SK-N-SH treated with all-trans-retinoic acid at 6 μM for 48 hours (cell line): Measurements from ENCODE around the gene CCDC177.

Source experiments
- ATAC-seq: fragments of 200-7000 bp; cut with Tn5 transposase; 3 replicates; pipeline ENCODE4 v1.9.1; 2020; ENCODE audit warnings: mild to moderate bottlenecking, moderate library complexity
- BACH2 ChIP-seq: fragments of 250-450 bp; sonication (Bioruptor Pico); IDR thresholded peaks from 2 replicates; pipeline ENCODE4 v1.9.0; 2021; ENCODE audit warnings: mild to moderate bottlenecking, borderline replicate concordance
- CREB5 ChIP-seq: fragments of 250-450 bp; sonication (Bioruptor Pico); IDR thresholded peaks from 2 replicates; pipeline ENCODE4 v1.5.1; 2020; ENCODE audit warnings: low read depth, mild to moderate bottlenecking, moderate library complexity
- CSDC2 ChIP-seq: fragments of 250-450 bp; sonication (Bioruptor Pico); IDR thresholded peaks from 2 replicates; pipeline ENCODE4 v1.5.0; 2020; ENCODE audit warnings: mild to moderate bottlenecking, moderate library complexity
- CSRNP3 ChIP-seq: fragments of 250-450 bp; sonication (Bioruptor Pico); IDR thresholded peaks from 2 replicates; pipeline ENCODE4 v1.5.1; 2021; ENCODE audit warnings: mild to moderate bottlenecking, moderate library complexity
- ESRRG ChIP-seq: fragments of 250-450 bp; sonication (Bioruptor Pico); IDR thresholded peaks from 2 replicates; pipeline ENCODE4 v1.6.1; 2021; ENCODE audit warnings: mild to moderate bottlenecking
- ISL1 ChIP-seq: fragments of 250-450 bp; sonication (Bioruptor Pico); IDR thresholded peaks from 2 replicates; pipeline ENCODE4 v2.1.2; 2022; ENCODE audit warnings: mild to moderate bottlenecking, moderate library complexity
- RARB ChIP-seq: fragments of 250-450 bp; sonication (Bioruptor Pico); IDR thresholded peaks from 2 replicates; pipeline ENCODE4 v1.8.0; 2021; ENCODE audit warnings: mild to moderate bottlenecking, moderate library complexity
- SNAI2 ChIP-seq: fragments of 250-450 bp; sonication (Bioruptor Pico); IDR thresholded peaks from 2 replicates; pipeline ENCODE4 v1.5.0; 2020; ENCODE audit warnings: mild to moderate bottlenecking, moderate library complexity
- TCF4 ChIP-seq: fragments of 250-450 bp; sonication (Bioruptor Pico); IDR thresholded peaks from 2 replicates; pipeline ENCODE4 v1.8.0; 2021; ENCODE audit warnings: mild to moderate bottlenecking, moderate library complexity, borderline replicate concordance
- TOX ChIP-seq: fragments of 250-450 bp; sonication (Bioruptor Pico); IDR thresholded peaks from 2 replicates; pipeline ENCODE4 v1.8.0; 2021; ENCODE audit warnings: mild to moderate bottlenecking, moderate library complexity, borderline replicate concordance
- ZC3H10 ChIP-seq: fragments of 250-450 bp; sonication (Bioruptor Pico); IDR thresholded peaks from 2 replicates; pipeline ENCODE4 v1.5.1; 2021; ENCODE audit warnings: mild to moderate bottlenecking, moderate library complexity
- ZFP3 ChIP-seq: fragments of 250-450 bp; sonication (Bioruptor Pico); IDR thresholded peaks from 2 replicates; pipeline ENCODE4 v1.5.0; 2020; ENCODE audit warnings: mild to moderate bottlenecking, moderate library complexity
- ZFP30 ChIP-seq: fragments of 450-650 bp; formaldehyde crosslinking; IDR thresholded peaks from 2 replicates; pipeline ENCODE4 v1.5.0; 2022; ENCODE audit warnings: mild to moderate bottlenecking, moderate library complexity
- ZNF565 ChIP-seq: fragments of 450-650 bp; formaldehyde crosslinking; conservative IDR thresholded peaks from 2 replicates; pipeline ENCODE4 v1.5.0; 2020; ENCODE audit warnings: low read depth, mild to moderate bottlenecking, moderate library complexity
- ZNF70 ChIP-seq: fragments of 450-650 bp; formaldehyde crosslinking; IDR thresholded peaks from 2 replicates; pipeline ENCODE4 v1.5.0; 2020; ENCODE audit warnings: mild to moderate bottlenecking, moderate library complexity
- ZNF8 ChIP-seq: fragments of 450-650 bp; formaldehyde crosslinking; IDR thresholded peaks from 2 replicates; pipeline ENCODE4 v1.5.0; 2020; ENCODE audit warnings: mild to moderate bottlenecking, moderate library complexity
- TF ChIP-seq, protein P1 (sequence below): fragments of 250-450 bp; sonication (Bioruptor Pico); IDR thresholded peaks from 2 replicates; pipeline ENCODE4 v1.5.0; 2020; ENCODE audit warnings: mild to moderate bottlenecking, moderate library complexity
- TF ChIP-seq, protein P2 (sequence below): fragments of 250-450 bp; sonication (Bioruptor Pico); IDR thresholded peaks from 2 replicates; pipeline ENCODE4 v1.8.0; 2021; ENCODE audit warnings: low read depth, mild to moderate bottlenecking, moderate library complexity, borderline replicate concordance
- TF ChIP-seq, protein P3 (sequence below): fragments of 250-450 bp; sonication (Bioruptor Pico); IDR thresholded peaks from 2 replicates; pipeline ENCODE4 v1.8.0; 2020; ENCODE audit warnings: mild to moderate bottlenecking, moderate library complexity, borderline replicate concordance

CCDC177 gene

GRCh38 chr14:69542311-69542710, 32.4 kb downstream of the CCDC177 start:
- ATAC-seq: no peak
- TF ChIP-seq TOX: no peak
- TF ChIP-seq ZNF70: no peak
- TF ChIP-seq CSRNP3 (CRISPR knock-in tag): no peak
- TF ChIP-seq CREB5 (CRISPR knock-in tag): no peak
- TF ChIP-seq ZNF565: no peak

DNA sequence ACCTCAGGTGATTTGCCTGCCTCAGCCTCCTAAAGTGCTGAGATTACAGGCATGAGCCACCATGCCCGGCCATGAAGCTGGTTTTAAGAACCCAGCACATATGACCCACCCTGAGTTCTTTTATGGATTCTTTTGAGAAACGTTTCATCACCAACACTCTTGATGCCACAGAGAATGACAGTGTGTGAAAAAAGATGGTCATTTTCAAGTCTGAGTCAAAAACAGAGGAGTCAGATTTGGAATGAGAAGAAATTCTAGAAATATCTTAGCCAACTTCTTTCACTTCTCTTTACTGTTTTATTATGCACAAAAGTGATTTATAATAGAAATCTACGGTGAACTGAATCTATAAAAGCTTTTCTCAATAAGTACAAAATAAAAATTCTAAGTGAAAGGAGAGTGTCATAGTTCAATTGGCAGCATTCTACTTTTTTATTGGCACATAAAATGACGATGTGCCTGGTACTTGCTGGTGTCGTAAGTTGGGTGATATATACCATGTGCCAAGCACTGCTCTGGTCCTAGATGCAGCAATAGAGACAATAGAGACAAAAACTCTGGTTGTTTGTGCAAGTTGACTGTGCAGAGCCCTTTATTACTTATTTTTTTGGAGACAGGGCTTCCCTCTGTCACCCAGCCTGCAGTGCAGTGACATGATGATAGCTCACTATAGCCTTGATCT, 33.9 kb downstream of the CCDC177 start:
- no peak for ATAC-seq
- no peak for TF ChIP-seq ZC3H10 (CRISPR knock-in tag)
- no peak for TF ChIP-seq TOX
- no peak for TF ChIP-seq BACH2 (CRISPR knock-in tag)
- TF ChIP-seq, protein P1, sequence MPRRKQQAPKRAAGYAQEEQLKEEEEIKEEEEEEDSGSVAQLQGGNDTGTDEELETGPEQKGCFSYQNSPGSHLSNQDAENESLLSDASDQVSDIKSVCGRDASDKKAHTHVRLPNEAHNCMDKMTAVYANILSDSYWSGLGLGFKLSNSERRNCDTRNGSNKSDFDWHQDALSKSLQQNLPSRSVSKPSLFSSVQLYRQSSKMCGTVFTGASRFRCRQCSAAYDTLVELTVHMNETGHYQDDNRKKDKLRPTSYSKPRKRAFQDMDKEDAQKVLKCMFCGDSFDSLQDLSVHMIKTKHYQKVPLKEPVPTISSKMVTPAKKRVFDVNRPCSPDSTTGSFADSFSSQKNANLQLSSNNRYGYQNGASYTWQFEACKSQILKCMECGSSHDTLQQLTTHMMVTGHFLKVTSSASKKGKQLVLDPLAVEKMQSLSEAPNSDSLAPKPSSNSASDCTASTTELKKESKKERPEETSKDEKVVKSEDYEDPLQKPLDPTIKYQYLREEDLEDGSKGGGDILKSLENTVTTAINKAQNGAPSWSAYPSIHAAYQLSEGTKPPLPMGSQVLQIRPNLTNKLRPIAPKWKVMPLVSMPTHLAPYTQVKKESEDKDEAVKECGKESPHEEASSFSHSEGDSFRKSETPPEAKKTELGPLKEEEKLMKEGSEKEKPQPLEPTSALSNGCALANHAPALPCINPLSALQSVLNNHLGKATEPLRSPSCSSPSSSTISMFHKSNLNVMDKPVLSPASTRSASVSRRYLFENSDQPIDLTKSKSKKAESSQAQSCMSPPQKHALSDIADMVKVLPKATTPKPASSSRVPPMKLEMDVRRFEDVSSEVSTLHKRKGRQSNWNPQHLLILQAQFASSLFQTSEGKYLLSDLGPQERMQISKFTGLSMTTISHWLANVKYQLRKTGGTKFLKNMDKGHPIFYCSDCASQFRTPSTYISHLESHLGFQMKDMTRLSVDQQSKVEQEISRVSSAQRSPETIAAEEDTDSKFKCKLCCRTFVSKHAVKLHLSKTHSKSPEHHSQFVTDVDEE (CRISPR knock-in tag): no peak
- TF ChIP-seq ZNF8: no peak
- no peak for TF ChIP-seq ZFP3 (CRISPR knock-in tag)
- TF ChIP-seq ZNF70: no peak
- no peak for TF ChIP-seq SNAI2 (CRISPR knock-in tag)
- TF ChIP-seq, protein P2, sequence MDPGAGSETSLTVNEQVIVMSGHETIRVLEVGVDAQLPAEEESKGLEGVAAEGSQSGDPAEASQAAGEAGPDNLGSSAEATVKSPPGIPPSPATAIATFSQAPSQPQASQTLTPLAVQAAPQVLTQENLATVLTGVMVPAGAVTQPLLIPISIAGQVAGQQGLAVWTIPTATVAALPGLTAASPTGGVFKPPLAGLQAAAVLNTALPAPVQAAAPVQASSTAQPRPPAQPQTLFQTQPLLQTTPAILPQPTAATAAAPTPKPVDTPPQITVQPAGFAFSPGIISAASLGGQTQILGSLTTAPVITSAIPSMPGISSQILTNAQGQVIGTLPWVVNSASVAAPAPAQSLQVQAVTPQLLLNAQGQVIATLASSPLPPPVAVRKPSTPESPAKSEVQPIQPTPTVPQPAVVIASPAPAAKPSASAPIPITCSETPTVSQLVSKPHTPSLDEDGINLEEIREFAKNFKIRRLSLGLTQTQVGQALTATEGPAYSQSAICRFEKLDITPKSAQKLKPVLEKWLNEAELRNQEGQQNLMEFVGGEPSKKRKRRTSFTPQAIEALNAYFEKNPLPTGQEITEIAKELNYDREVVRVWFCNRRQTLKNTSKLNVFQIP (CRISPR knock-in tag): no peak
- TF ChIP-seq ZFP30 (CRISPR knock-in tag): no peak
- TF ChIP-seq CSDC2: no peak

DNA sequence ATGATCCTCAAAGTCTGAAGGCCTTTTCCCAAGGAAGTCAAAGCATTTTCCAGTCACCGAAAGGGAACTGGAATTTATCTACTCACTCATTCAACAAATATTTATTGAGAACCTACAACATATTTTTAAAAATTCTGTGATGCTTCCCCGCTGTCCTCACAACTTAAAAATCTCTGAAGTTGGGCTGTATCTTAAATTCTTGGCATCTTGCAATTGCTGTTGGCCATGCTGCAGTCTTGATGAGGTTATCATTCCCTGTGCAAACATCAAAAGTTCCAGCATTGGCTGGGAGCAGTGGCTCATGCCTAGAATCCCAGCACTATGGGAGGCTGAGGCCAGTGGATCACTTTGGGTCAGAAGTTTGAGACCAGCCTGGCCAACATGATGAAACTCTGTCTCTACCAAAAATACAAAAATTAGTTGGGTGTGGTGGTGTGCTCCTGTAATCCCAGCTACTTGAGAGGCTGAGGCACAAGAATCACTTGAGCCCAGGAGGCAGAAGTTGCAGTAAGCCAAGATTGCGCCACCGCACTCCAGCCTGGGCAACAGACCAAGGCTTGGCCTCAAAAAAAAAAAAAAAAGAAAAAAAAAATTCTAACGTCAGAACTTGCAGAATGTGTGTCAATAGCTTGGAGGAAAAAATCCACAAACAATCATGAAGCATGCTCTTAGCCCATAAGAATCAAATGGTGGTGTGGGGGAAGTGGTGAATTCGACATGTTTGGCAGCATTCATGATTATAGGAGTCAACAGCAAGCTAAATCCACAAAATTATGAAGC, 34.9 kb downstream of the CCDC177 start:
- ATAC-seq: no peak
- TF ChIP-seq BACH2 (CRISPR knock-in tag) (no peak), CSDC2 (no peak), TCF4 (CRISPR knock-in tag) (no peak), CSRNP3 (CRISPR knock-in tag) (no peak), ZNF565 (no peak), ESRRG (CRISPR knock-in tag) (no peak), ISL1 (no peak), ZFP30 (CRISPR knock-in tag) (no peak), RARB (CRISPR knock-in tag) (no peak)
- TF ChIP-seq, protein P3, sequence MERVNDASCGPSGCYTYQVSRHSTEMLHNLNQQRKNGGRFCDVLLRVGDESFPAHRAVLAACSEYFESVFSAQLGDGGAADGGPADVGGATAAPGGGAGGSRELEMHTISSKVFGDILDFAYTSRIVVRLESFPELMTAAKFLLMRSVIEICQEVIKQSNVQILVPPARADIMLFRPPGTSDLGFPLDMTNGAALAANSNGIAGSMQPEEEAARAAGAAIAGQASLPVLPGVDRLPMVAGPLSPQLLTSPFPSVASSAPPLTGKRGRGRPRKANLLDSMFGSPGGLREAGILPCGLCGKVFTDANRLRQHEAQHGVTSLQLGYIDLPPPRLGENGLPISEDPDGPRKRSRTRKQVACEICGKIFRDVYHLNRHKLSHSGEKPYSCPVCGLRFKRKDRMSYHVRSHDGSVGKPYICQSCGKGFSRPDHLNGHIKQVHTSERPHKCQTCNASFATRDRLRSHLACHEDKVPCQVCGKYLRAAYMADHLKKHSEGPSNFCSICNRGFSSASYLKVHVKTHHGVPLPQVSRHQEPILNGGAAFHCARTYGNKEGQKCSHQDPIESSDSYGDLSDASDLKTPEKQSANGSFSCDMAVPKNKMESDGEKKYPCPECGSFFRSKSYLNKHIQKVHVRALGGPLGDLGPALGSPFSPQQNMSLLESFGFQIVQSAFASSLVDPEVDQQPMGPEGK (CRISPR knock-in tag): no peak
